GM18870 (cell line): Measurements from ENCODE around the gene WBP1L.
"Not testable (repeated sequence)": the region's sequence is repeated elsewhere in the genome, so short reads cannot be mapped to it uniquely, and the experiment has no call there.

Experiments used
- ATAC-seq: cut with Tn5 transposase; IDR thresholded peaks from one replicate; pipeline ENCODE4 v1.9.1; 2021; ENCODE audit warnings: moderate library complexity; ENCODE audit not compliant: unreplicated experiment

The WBP1L gene

GRCh38 chr10:102802920-102803534 lies 59.3 kb downstream of the WBP1L start:
- ATAC-seq: no peak

- no peak for ATAC-seq
Observed at GRCh38 chr10:102804382-102805055, 60.8 kb downstream of the WBP1L start.

- ATAC-seq: no peak
Observed at GRCh38 chr10:102808380-102808779, 64.6 kb downstream of the WBP1L start.

- ATAC-seq: no peak
Observed at GRCh38 chr10:102811346-102811745, 67.6 kb downstream of the WBP1L start.

GRCh38 chr10:102812231-102812876 lies 68.6 kb downstream of the WBP1L start:
- no peak for ATAC-seq

- no peak for ATAC-seq
Observed at GRCh38 chr10:102813017-102813541, 69.3 kb downstream of the WBP1L start.

GRCh38 chr10:102813734-102814452 lies 70.1 kb downstream of the WBP1L start:
- ATAC-seq: no peak

- no peak for ATAC-seq
Observed at GRCh38 chr10:102814453-102814871, 70.7 kb downstream of the WBP1L start.

GRCh38 chr10:102814873-102815661 lies 71.3 kb downstream of the WBP1L start:
- ATAC-seq: no peak

GRCh38 chr10:102815790-102816549 lies 72.2 kb downstream of the WBP1L start:
- ATAC-seq: no peak

- ATAC-seq: no peak
Observed at GRCh38 chr10:102817175-102817574, 73.4 kb downstream of the WBP1L start.

- ATAC-seq: no peak
Observed at GRCh38 chr10:102819054-102819453, 75.3 kb downstream of the WBP1L start.

GRCh38 chr10:102820008-102820407 lies 76.3 kb downstream of the WBP1L start:
- not testable (repeated sequence) for ATAC-seq

GRCh38 chr10:102822222-102822621 lies 78.5 kb downstream of the WBP1L start:
- no peak for ATAC-seq

GRCh38 chr10:102824664-102825063 lies 80.9 kb downstream of the WBP1L start:
- ATAC-seq: no peak

GRCh38 chr10:102826148-102826796 lies 82.5 kb downstream of the WBP1L start:
- ATAC-seq: no peak

- no peak for ATAC-seq
Observed at GRCh38 chr10:102827597-102827975, 83.8 kb downstream of the WBP1L start.

GRCh38 chr10:102831322-102832071 lies 87.7 kb downstream of the WBP1L start:
- no peak for ATAC-seq

GRCh38 chr10:102832248-102832647 lies 88.5 kb downstream of the WBP1L start:
- ATAC-seq: no peak
